MM.1S (cell line): Measurements from ENCODE around the gene MYO6.

Experiments used
- EZH2 ChIP-seq: fragments of 300-600 bp; sonication (generic); optimal IDR thresholded peaks from 2 replicates; pipeline ENCODE3; 2017; ENCODE audit warnings: low read depth, mild to moderate bottlenecking, antibody characterized with exemption, low read length, mixed read lengths
- TF ChIP-seq, protein P1 (sequence below): fragments of 300-600 bp; sonication (generic); IDR thresholded peaks from 2 replicates; pipeline ENCODE4 v1.5.1; 2016; ENCODE audit warnings: antibody characterized with exemption, low read length, mixed read lengths

DNA sequence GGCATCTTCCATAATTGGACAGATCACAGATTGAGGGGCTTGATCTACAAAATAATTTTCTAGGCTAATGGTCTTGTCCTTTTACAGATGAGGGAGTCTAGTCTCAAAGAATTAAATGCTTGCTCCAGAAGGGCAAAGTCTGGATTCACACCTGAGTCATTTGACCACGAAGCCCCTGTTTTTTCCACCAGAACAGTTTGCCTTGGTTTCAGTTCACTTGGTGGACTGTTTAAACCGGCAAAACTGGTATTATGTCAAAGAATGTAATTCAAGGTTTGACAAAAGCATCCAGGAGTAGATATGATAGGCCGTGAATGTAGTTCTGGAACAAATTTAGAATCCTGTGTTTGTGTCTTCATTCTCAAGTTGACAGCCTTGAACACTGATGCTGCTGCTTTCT lies 3.3 kb downstream of the MYO6 start:
- TF ChIP-seq, protein P1, sequence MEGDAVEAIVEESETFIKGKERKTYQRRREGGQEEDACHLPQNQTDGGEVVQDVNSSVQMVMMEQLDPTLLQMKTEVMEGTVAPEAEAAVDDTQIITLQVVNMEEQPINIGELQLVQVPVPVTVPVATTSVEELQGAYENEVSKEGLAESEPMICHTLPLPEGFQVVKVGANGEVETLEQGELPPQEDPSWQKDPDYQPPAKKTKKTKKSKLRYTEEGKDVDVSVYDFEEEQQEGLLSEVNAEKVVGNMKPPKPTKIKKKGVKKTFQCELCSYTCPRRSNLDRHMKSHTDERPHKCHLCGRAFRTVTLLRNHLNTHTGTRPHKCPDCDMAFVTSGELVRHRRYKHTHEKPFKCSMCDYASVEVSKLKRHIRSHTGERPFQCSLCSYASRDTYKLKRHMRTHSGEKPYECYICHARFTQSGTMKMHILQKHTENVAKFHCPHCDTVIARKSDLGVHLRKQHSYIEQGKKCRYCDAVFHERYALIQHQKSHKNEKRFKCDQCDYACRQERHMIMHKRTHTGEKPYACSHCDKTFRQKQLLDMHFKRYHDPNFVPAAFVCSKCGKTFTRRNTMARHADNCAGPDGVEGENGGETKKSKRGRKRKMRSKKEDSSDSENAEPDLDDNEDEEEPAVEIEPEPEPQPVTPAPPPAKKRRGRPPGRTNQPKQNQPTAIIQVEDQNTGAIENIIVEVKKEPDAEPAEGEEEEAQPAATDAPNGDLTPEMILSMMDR: no peak
- TF ChIP-seq EZH2: no peak
